Mammary epithelial cell (primary cell): ENCODE data around the gene USH2A.

Source experiments
- EZH2 ChIP-seq: IDR thresholded peaks from 2 replicates; pipeline ENCODE4 v1.6.1; 2012; ENCODE audit warnings: low read length, inconsistent platforms, borderline replicate concordance
- TF ChIP-seq, protein P1 (sequence below), 2 donors: IDR thresholded peaks in 1 of 2; conservative IDR thresholded peaks in 1 of 2; 2 replicates each; pipeline ENCODE4 v1.5.1; 2011 to 2012; ENCODE audit warnings: inconsistent platforms in 2 of 2, low read length in 2 of 2, mild to moderate bottlenecking in 2 of 2, control low read depth in 1 of 2, low read depth in 1 of 2; ENCODE audit not compliant: insufficient read depth in 1 of 2; ENCODE audit errors: extremely low read depth in 1 of 2

DNA sequence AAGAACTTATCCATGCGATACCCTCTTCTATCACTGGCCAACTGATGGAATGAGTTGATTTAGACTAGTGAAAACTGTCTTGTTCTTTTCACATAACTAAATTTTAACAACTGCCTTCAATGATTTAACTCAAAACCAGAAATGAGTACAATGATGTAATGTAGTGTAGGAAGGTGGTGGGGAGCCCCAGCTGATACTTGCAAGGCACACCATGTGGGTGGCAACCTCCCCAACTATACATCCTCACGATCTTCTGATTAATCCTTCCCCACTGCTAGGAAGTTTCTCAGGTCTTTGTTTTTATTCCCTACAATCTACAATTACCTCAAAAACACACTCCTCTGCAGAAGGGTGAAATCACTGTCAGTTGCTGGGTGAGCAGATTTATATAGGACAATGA lies 755.5 kb downstream of the USH2A start:
- TF ChIP-seq, protein P1, sequence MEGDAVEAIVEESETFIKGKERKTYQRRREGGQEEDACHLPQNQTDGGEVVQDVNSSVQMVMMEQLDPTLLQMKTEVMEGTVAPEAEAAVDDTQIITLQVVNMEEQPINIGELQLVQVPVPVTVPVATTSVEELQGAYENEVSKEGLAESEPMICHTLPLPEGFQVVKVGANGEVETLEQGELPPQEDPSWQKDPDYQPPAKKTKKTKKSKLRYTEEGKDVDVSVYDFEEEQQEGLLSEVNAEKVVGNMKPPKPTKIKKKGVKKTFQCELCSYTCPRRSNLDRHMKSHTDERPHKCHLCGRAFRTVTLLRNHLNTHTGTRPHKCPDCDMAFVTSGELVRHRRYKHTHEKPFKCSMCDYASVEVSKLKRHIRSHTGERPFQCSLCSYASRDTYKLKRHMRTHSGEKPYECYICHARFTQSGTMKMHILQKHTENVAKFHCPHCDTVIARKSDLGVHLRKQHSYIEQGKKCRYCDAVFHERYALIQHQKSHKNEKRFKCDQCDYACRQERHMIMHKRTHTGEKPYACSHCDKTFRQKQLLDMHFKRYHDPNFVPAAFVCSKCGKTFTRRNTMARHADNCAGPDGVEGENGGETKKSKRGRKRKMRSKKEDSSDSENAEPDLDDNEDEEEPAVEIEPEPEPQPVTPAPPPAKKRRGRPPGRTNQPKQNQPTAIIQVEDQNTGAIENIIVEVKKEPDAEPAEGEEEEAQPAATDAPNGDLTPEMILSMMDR (conservative IDR thresholded peaks at IDR 0.05 in 1 of 2, IDR thresholded peaks at IDR 0.05 in 1 of 2; ENCODE audit: extremely low read depth in 1 of 2, insufficient read depth in 1 of 2, low read depth in 1 of 2, low read length in 2 of 2), result no peak
- TF ChIP-seq EZH2, result no peak
